Measurements from ENCODE around the gene FDXR.

Gene FDXR

GRCh38 chr17:74856112-74856511 lies 16.7 kb downstream of the FDXR start:
- DNase-seq, result no peak

- no peak for DNase-seq
These were observed 17.5 kb downstream of the FDXR start for GRCh38 chr17:74855323-74855722.

- no peak for DNase-seq
These were observed 18.0 kb downstream of the FDXR start for GRCh38 chr17:74854792-74855191.

- DNase-seq, result no peak
These were observed 19.1 kb downstream of the FDXR start for GRCh38 chr17:74853669-74854068.

GRCh38 chr17:74853048-74853397 lies 19.8 kb downstream of the FDXR start:
- DNase-seq, result no peak

GRCh38 chr17:74852237-74853047 lies 20.4 kb downstream of the FDXR start:
- no peak for DNase-seq

- no peak for DNase-seq
These were observed 21.1 kb downstream of the FDXR start for GRCh38 chr17:74851612-74852236.

- DNase-seq, result no peak
These were observed 21.9 kb downstream of the FDXR start for GRCh38 chr17:74850914-74851313.

- no peak for DNase-seq
These were observed 22.5 kb downstream of the FDXR start for GRCh38 chr17:74850310-74850709.

GRCh38 chr17:74848656-74849399 lies 24.0 kb downstream of the FDXR start:
- no peak for DNase-seq

- DNase-seq, result no peak
These were observed 26.2 kb downstream of the FDXR start for GRCh38 chr17:74846621-74847020.

GRCh38 chr17:74843352-74843627 lies 29.5 kb downstream of the FDXR start:
- no peak for DNase-seq

GRCh38 chr17:74842599-74843351 lies 30.0 kb downstream of the FDXR start:
- no peak for DNase-seq

- DNase-seq, result no peak
These were observed 30.6 kb downstream of the FDXR start for GRCh38 chr17:74842146-74842598.

GRCh38 chr17:74840989-74841666 lies 31.7 kb downstream of the FDXR start:
- DNase-seq, result no peak

GRCh38 chr17:74839990-74840852 lies 32.6 kb downstream of the FDXR start:
- no peak for DNase-seq

- no peak for DNase-seq
These were observed 34.5 kb downstream of the FDXR start for GRCh38 chr17:74838274-74838673.

GRCh38 chr17:74836691-74837467 lies 35.9 kb downstream of the FDXR start:
- no peak for DNase-seq

GRCh38 chr17:74836191-74836590 lies 36.6 kb downstream of the FDXR start:
- DNase-seq, result no peak

GRCh38 chr17:74833501-74834377 lies 39.1 kb downstream of the FDXR start:
- no peak for DNase-seq

Measured in NCI-H2081 treated with DMSO at 0.1 percent for 48 hours (cell line).